ENCODE data around the gene SBK2.

DNA sequence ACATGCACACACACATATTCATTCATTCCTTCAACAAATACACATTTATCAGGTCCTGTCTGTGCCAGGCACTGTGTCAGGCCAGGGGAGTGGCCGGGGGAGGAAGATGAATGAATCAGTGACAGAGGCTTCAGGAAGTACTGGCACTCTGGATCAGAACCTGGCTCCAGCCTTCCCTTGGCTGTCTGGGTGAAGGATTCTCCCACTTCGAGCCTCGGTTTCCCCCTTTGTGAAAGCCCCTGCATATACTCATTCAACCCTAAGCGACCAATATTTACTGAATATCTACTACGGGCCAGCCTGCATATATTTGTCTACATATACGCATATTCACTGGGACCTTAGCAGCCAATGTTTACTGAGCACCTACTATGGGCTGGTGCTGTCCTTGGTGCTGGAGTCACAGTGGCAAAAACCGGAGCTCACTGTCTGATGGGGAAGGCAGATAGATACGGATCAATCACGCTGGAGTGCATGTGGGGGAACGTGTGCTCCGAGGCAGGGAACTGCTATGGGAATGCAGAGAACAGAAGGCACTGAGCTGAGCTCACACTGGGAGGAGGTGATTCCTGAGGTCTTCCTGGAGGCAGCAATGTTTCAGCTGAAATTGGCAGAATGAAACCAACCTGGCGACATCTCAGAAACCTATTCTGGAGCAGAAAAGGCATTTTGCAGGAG, 44.4 kb upstream of the SBK2 start:
- no peak for TF ChIP-seq EP300 (IDR thresholded peaks at IDR 0.05)
- TF ChIP-seq, protein P1, sequence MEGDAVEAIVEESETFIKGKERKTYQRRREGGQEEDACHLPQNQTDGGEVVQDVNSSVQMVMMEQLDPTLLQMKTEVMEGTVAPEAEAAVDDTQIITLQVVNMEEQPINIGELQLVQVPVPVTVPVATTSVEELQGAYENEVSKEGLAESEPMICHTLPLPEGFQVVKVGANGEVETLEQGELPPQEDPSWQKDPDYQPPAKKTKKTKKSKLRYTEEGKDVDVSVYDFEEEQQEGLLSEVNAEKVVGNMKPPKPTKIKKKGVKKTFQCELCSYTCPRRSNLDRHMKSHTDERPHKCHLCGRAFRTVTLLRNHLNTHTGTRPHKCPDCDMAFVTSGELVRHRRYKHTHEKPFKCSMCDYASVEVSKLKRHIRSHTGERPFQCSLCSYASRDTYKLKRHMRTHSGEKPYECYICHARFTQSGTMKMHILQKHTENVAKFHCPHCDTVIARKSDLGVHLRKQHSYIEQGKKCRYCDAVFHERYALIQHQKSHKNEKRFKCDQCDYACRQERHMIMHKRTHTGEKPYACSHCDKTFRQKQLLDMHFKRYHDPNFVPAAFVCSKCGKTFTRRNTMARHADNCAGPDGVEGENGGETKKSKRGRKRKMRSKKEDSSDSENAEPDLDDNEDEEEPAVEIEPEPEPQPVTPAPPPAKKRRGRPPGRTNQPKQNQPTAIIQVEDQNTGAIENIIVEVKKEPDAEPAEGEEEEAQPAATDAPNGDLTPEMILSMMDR (IDR thresholded peaks at IDR 0.05), result no peak
- no peak for TF ChIP-seq POLR2A (IDR thresholded peaks at IDR 0.05)
